PFSK-1 (cell line): ENCODE results near the gene SPTSSB.

Experiments
- POLR2AphosphoS5 ChIP-seq: IDR thresholded peaks from 2 replicates; pipeline ENCODE4 v1.6.1; 2012; ENCODE audit warnings: low read depth, mild to moderate bottlenecking, control low read depth, low read length, moderate library complexity
- REST ChIP-seq, 2 experiments: IDR thresholded peaks; 2 replicates each; pipeline versions ENCODE4 v1.6.1 to v1.8.0; 2011 to 2012; ENCODE audit warnings: low read depth in 2 of 2, low read length in 2 of 2, control low read depth in 1 of 2, inconsistent platforms in 1 of 2, mild to moderate bottlenecking in 1 of 2, moderate library complexity in 1 of 2; ENCODE audit not compliant: insufficient read depth in 1 of 2

- TF ChIP-seq POLR2AphosphoS5 (no peak), REST (IDR thresholded peaks at IDR 0.05; ENCODE audit: insufficient read depth in 1 of 2, low read depth in 2 of 2, low read length in 2 of 2) (no peak)
Observed at GRCh38 chr3:161333696-161334095, 37.6 kb downstream of the SPTSSB start.
